Bronchial epithelial cell (primary cell): Measurements from ENCODE around the gene TP73. TPM values are rescaled to one million over a fixed set of nuclear protein-coding genes. Genes with fewer than 3 reads are reported as not detected.

ENCODE experiments used
- DNase-seq: peaks from one replicate; pipeline ENCODE4 v3.0.0-alpha.2; 2010; ENCODE audit warnings: low read depth
- FAIRE-seq: peaks from 2 replicates; lab custom pipeline; 2011; peaks lifted over from hg19 to GRCh38; lab: Jason Lieb, UNC
- H3K27me3 ChIP-seq: 2 replicates; pipeline ENCODE4 v1.5.1; 2011; ENCODE audit warnings: low read length; ENCODE audit not compliant: control insufficient read depth, insufficient read depth
- H3K36me3 ChIP-seq: 2 replicates; pipeline ENCODE4 v1.5.1; 2011; ENCODE audit warnings: low read length; ENCODE audit not compliant: control insufficient read depth, insufficient read depth
- H3K4me3 ChIP-seq: 2 replicates; pipeline ENCODE4 v1.5.1; 2011; ENCODE audit warnings: mild to moderate bottlenecking, low read depth, low read length, control low read depth
- total RNA-seq: library from RNA; depleted of rRNA; stranded (reverse); fragments of >200 nt; gene quantifications from 2 replicates; pipeline ENCODE4 v1.2.1, GENCODE V29; 2014
- TF ChIP-seq, protein P1 (sequence below): IDR thresholded peaks from 2 replicates; pipeline ENCODE4 v1.5.1; 2011; ENCODE audit warnings: mild to moderate bottlenecking, moderate library complexity, low read length, control low read depth, inconsistent platforms; ENCODE audit not compliant: insufficient read depth, severe bottlenecking

The TP73 gene
- total RNA-seq, 1 donor from 2014 or later, result under 0.01 TPM

- peak overlapping the region; percentile 2 for H3K4me3 ChIP-seq
- H3K36me3 ChIP-seq, result no peaks in the 10 kb centered on the region
- TF ChIP-seq, protein P1, sequence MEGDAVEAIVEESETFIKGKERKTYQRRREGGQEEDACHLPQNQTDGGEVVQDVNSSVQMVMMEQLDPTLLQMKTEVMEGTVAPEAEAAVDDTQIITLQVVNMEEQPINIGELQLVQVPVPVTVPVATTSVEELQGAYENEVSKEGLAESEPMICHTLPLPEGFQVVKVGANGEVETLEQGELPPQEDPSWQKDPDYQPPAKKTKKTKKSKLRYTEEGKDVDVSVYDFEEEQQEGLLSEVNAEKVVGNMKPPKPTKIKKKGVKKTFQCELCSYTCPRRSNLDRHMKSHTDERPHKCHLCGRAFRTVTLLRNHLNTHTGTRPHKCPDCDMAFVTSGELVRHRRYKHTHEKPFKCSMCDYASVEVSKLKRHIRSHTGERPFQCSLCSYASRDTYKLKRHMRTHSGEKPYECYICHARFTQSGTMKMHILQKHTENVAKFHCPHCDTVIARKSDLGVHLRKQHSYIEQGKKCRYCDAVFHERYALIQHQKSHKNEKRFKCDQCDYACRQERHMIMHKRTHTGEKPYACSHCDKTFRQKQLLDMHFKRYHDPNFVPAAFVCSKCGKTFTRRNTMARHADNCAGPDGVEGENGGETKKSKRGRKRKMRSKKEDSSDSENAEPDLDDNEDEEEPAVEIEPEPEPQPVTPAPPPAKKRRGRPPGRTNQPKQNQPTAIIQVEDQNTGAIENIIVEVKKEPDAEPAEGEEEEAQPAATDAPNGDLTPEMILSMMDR, result no peak
- no peaks in the 10 kb centered on the region for H3K27me3 ChIP-seq
- DNase-seq, result peak; percentile 98
- FAIRE-seq, result no peak
Observed at GRCh38 chr1:3717041-3717714, 64.9 kb downstream of the TP73 start.

DNA sequence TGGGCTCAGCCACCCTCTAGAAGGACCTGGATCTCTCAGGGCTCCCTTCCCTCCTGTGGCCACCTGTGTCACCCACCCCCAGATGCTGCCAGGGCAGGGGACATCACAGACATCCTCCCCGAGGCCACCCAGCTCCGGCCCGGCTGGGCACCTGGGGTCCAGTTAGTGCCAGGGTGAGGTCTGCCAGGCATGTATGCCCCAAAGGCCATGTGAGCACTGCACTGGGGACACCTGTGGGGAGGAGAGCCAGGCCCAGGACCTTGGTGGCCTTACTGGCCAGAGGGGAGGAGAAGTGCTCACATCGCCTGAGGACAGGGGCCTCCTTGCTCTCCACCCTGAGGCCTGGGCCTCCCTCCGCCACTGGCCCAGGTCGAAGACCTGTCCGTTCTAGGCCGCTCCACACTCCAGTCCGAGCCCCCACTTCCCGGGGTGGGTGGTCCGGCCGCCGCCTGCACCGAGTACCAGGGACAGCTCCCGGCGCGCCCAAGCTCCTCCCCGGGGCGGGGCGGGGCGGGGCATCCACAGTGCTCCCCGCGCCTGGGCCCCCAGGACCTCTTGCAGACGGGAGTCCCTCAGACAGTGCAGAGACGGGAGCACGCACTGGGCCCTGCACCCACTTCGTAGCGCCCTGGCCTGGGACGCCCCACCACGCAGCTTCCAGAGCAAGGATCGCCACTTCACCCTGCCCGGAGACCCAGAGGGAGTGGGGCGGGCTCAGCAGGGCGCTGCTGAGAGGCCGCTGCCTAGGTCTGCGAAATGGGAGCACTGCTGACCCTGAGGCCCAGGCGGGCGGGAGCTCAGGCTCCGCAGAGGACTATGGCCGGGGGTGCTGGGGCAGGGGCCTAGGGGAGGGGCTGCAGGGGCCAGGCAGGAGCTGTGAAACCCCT lies 65.6 kb downstream of the TP73 start:
- no peak for DNase-seq
- TF ChIP-seq, protein P1, result no peak
- no peaks in the 10 kb centered on the region for H3K36me3 ChIP-seq
- no peak for FAIRE-seq
- H3K4me3 ChIP-seq, result no peak overlapping the region
- no peaks in the 10 kb centered on the region for H3K27me3 ChIP-seq

DNA sequence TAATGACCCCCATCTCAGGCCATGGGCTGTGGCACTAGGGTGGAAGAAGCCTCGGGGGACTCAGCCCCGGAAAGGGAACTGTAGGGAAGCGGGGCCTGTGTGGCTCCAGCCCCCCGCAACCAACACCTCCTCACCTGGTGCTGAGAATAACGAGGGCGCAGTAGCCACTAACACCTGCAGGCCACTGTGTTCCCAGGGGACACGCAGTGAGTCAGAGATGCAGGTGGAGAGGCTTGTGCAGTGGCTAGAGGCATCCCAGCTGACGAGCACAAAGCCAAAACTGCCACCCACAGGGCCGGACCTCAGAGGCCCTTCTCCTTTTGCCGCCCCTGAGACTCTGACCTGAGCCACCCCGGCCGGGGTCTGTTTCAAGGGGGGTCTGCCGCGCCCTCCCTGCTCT lies 66.4 kb downstream of the TP73 start:
- FAIRE-seq, result no peak
- no peak overlapping the region for H3K4me3 ChIP-seq
- TF ChIP-seq, protein P1, result no peak
- no peaks in the 10 kb centered on the region for H3K27me3 ChIP-seq
- no peaks in the 10 kb centered on the region for H3K36me3 ChIP-seq
- DNase-seq, result no peak

- TF ChIP-seq, protein P1, result no peak
- DNase-seq (no peak), FAIRE-seq (no peak)
- Histone ChIP-seq H3K4me3 (no peak overlapping the region), H3K36me3 (no peaks in the 10 kb centered on the region), H3K27me3 (no peaks in the 10 kb centered on the region)
Observed at GRCh38 chr1:3721955-3722465, 69.7 kb downstream of the TP73 start.

GRCh38 chr1:3722846-3723245 lies 70.5 kb downstream of the TP73 start:
- DNase-seq (no peak), FAIRE-seq (no peak)
- TF ChIP-seq, protein P1, result no peak
- Histone ChIP-seq H3K27me3 (no peaks in the 10 kb centered on the region), H3K36me3 (no peaks in the 10 kb centered on the region), H3K4me3 (no peak overlapping the region)
